H1 (cell line): ENCODE data around the gene STAC. TPM values are rescaled to one million over a fixed set of nuclear protein-coding genes. Genes with fewer than 3 reads are reported as not detected.

Experiments used
- FOSL1 ChIP-seq: IDR thresholded peaks from 2 replicates; pipeline ENCODE4 v1.6.1; 2011; ENCODE audit warnings: mild to moderate bottlenecking, low read depth, low read length, moderate library complexity; ENCODE audit not compliant: insufficient read depth
- KDM5A ChIP-seq: fragments of 200-600 bp; IDR thresholded peaks from 2 replicates; pipeline ENCODE4 v1.7.1; 2012; ENCODE audit warnings: mild to moderate bottlenecking, low read length, inconsistent platforms, mixed read lengths
- polyA plus RNA-seq, 7 experiments: library from polyadenylated mRNA; depleted of rRNA in 3 of 7; stranded (reverse) in 5 of 7; unstranded in 2 of 7; fragments of >200 nt in 5 of 7; fragments of 200-250 nt in 2 of 7; gene quantifications; 1 replicate in 5 of 7; 2 replicates in 1 of 7; 4 replicates in 1 of 7; pipeline versions ENCODE4 v1.2.1 to v1.2.3, GENCODE V29; 2011 to 2013; ENCODE audit warnings: missing spikeins in 2 of 7, mixed read lengths in 2 of 7
- total RNA-seq: library from RNA; stranded (reverse); fragmentation: NEBNext Ultra II Directional; extraction: Animal tissue kit (Norgen Biotek cat#: 25700); gene quantifications from 2 replicates; pipeline ENCODE4 v1.2.1, GENCODE V29; 2021

STAC gene
- total and polyA plus RNA-seq, 2 of the 8 experiments (the other 6 are each of a cell fraction or from before 2014, with no cell fraction given), result 8.0 to 18.1 TPM

DNA sequence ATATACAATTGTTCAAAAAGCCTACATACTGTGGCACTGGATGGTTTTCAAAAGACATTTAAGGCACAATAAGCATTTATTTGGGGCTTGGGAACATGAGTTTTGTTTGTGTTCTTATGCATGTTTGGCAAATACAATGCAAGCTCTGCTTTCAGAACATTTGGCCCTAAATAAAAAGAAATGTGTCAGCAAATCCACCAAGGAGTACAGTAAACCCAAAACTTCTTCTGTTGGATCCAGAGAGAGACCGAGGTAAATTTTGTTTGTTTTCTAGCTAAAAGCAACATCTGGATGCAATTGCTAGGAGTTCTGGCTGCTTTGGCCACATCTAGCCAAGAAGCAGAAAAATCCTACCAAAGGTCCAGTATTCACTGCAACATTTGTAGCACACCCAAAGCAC, 215.2 kb downstream of the STAC start (continued):
- TF ChIP-seq KDM5A (no peak), FOSL1 (no peak)
